ENCODE data around the gene PIGS.
"Not testable (repeated sequence)": the region's sequence is repeated elsewhere in the genome, so short reads cannot be mapped to it uniquely, and the experiment has no call there.

PIGS gene

GRCh38 chr17:28597606-28598383, 26.5 kb upstream of the PIGS start:
- ATAC-seq (ENCODE audit: low read depth) (no peak), DNase-seq (ENCODE audit: low spot score in 2 of 2) (no peak)
- Mint-ChIP-seq H3K27me3 (no peaks in the 10 kb centered on the region), H3K4me1 (peaks cover 20% of the 10 kb centered on the region), H3K4me3 (peak overlapping the region; percentile 95), H3K9me3 (no peaks in the 10 kb centered on the region), H3K27ac (peak overlapping the region; percentile 98), H3K36me3 (no peaks in the 10 kb centered on the region)

GRCh38 chr17:28592260-28592659, 20.9 kb upstream of the PIGS start:
- H3K4me1 Mint-ChIP-seq = peaks cover under 1% of the 10 kb centered on the region
- H3K9me3 Mint-ChIP-seq = no peaks in the 10 kb centered on the region
- H3K27ac Mint-ChIP-seq = no peak overlapping the region
- no peak overlapping the region for H3K4me3 Mint-ChIP-seq
- ATAC-seq (ENCODE audit: low read depth) = no peak
- DNase-seq (ENCODE audit: low spot score in 2 of 2) = no peak
- no peaks in the 10 kb centered on the region for H3K27me3 Mint-ChIP-seq
- peaks cover 2% of the 10 kb centered on the region for H3K36me3 Mint-ChIP-seq

GRCh38 chr17:28585851-28586250, 14.5 kb upstream of the PIGS start:
- DNase-seq (ENCODE audit: low spot score in 2 of 2) (no peak), ATAC-seq (ENCODE audit: low read depth) (no peak)
- no peaks in the 10 kb centered on the region for H3K4me1 Mint-ChIP-seq
- no peak overlapping the region for H3K4me3 Mint-ChIP-seq
- H3K9me3 Mint-ChIP-seq = no peaks in the 10 kb centered on the region
- H3K27ac Mint-ChIP-seq = no peak overlapping the region
- H3K36me3 Mint-ChIP-seq = peaks cover 5% of the 10 kb centered on the region
- no peaks in the 10 kb centered on the region for H3K27me3 Mint-ChIP-seq

- DNase-seq (ENCODE audit: low spot score in 2 of 2) = no peak
- Mint-ChIP-seq H3K9me3 (no peaks in the 10 kb centered on the region), H3K36me3 (peaks cover 5% of the 10 kb centered on the region), H3K4me3 (no peak overlapping the region), H3K27ac (no peak overlapping the region), H3K4me1 (no peaks in the 10 kb centered on the region), H3K27me3 (no peaks in the 10 kb centered on the region)
- no peak for ATAC-seq (ENCODE audit: low read depth)
Measured at GRCh38 chr17:28584434-28584833, 13.1 kb upstream of the PIGS start.

- H3K27me3 Mint-ChIP-seq = no peaks in the 10 kb centered on the region
- DNase-seq (ENCODE audit: low spot score in 2 of 2) = no peak
- H3K4me3 Mint-ChIP-seq = no peak overlapping the region
- H3K4me1 Mint-ChIP-seq = no peaks in the 10 kb centered on the region
- no peak overlapping the region for H3K27ac Mint-ChIP-seq
- ATAC-seq (ENCODE audit: low read depth) = no peak
- no peaks in the 10 kb centered on the region for H3K9me3 Mint-ChIP-seq
- H3K36me3 Mint-ChIP-seq = peaks cover 5% of the 10 kb centered on the region
Measured at GRCh38 chr17:28582513-28582912, 11.2 kb upstream of the PIGS start.

- Mint-ChIP-seq H3K4me1 (peaks cover 9% of the 10 kb centered on the region), H3K27ac (no peak overlapping the region), H3K36me3 (peaks cover 4% of the 10 kb centered on the region), H3K4me3 (no peak overlapping the region), H3K27me3 (no peaks in the 10 kb centered on the region), H3K9me3 (no peaks in the 10 kb centered on the region)
- DNase-seq (ENCODE audit: low spot score in 2 of 2) = no peak
- no peak for ATAC-seq (ENCODE audit: low read depth)
Measured at GRCh38 chr17:28580959-28581358, 9.6 kb upstream of the PIGS start.

GRCh38 chr17:28579526-28579925, 8.2 kb upstream of the PIGS start:
- Mint-ChIP-seq H3K36me3 (no peaks in the 10 kb centered on the region), H3K4me3 (no peak overlapping the region), H3K4me1 (peaks cover 12% of the 10 kb centered on the region), H3K27me3 (no peaks in the 10 kb centered on the region), H3K27ac (no peak overlapping the region), H3K9me3 (no peaks in the 10 kb centered on the region)
- ATAC-seq (ENCODE audit: low read depth) = no peak
- no peak for DNase-seq (ENCODE audit: low spot score in 2 of 2)

- no peak for ATAC-seq (ENCODE audit: low read depth)
- no peak overlapping the region for H3K27ac Mint-ChIP-seq
- H3K9me3 Mint-ChIP-seq = no peaks in the 10 kb centered on the region
- H3K4me1 Mint-ChIP-seq = peaks cover 12% of the 10 kb centered on the region
- DNase-seq (ENCODE audit: low spot score in 2 of 2) = no peak
- no peaks in the 10 kb centered on the region for H3K36me3 Mint-ChIP-seq
- no peaks in the 10 kb centered on the region for H3K27me3 Mint-ChIP-seq
- no peak overlapping the region for H3K4me3 Mint-ChIP-seq
Measured at GRCh38 chr17:28578246-28579195, 7.2 kb upstream of the PIGS start.

- no peaks in the 10 kb centered on the region for H3K9me3 Mint-ChIP-seq
- no peaks in the 10 kb centered on the region for H3K36me3 Mint-ChIP-seq
- H3K4me1 Mint-ChIP-seq = peaks cover 12% of the 10 kb centered on the region
- H3K27me3 Mint-ChIP-seq = no peaks in the 10 kb centered on the region
- H3K27ac Mint-ChIP-seq = no peak overlapping the region
- ATAC-seq (ENCODE audit: low read depth) (no peak), DNase-seq (ENCODE audit: low spot score in 2 of 2) (no peak)
- no peak overlapping the region for H3K4me3 Mint-ChIP-seq
Measured at GRCh38 chr17:28577466-28577824, 6.1 kb upstream of the PIGS start.

GRCh38 chr17:28576758-28577465, 5.6 kb upstream of the PIGS start, which contains the start of gene ALDOC:
TSS of gene ALDOC (minus strand) at chr17:28576895. CDS start at chr17:28575532, 1,363 bp downstream.
- H3K36me3 Mint-ChIP-seq = no peaks in the 10 kb centered on the region

GRCh38 chr17:28576016-28576415, 4.7 kb upstream of the PIGS start:
- H3K4me1 Mint-ChIP-seq = peaks cover 12% of the 10 kb centered on the region
- H3K36me3 Mint-ChIP-seq = not testable (repeated sequence)

More at GRCh38 chr17:28576758-28577465, 5.6 kb upstream of the PIGS start, which contains the start of gene ALDOC:
- Mint-ChIP-seq H3K9me3 (no peaks in the 10 kb centered on the region), H3K27me3 (no peaks in the 10 kb centered on the region), H3K27ac (peak within 1 kb of the TSS; percentile 73), H3K4me1 (peaks cover 12% of the 10 kb centered on the region), H3K4me3 (peak within 1 kb of the TSS; percentile 80)
- ATAC-seq (ENCODE audit: low read depth) (peak; percentile 99), DNase-seq (ENCODE audit: low spot score in 2 of 2) (peak; percentile 95 to 97)

GRCh38 chr17:28575126-28575795, 3.9 kb upstream of the PIGS start:
- no peak for DNase-seq (ENCODE audit: low spot score in 2 of 2)
- Mint-ChIP-seq H3K36me3 (no peaks in the 10 kb centered on the region), H3K27ac (no peak overlapping the region), H3K27me3 (no peaks in the 10 kb centered on the region), H3K9me3 (no peaks in the 10 kb centered on the region), H3K4me1 (peaks cover 17% of the 10 kb centered on the region), H3K4me3 (no peak overlapping the region)
- ATAC-seq (ENCODE audit: low read depth) = no peak

More at GRCh38 chr17:28576016-28576415, 4.7 kb upstream of the PIGS start:
- H3K27me3 Mint-ChIP-seq; DNase-seq (ENCODE audit: low spot score in 2 of 2); ATAC-seq (ENCODE audit: low read depth); H3K9me3 Mint-ChIP-seq: not testable (repeated sequence)
- peak overlapping the region; percentile 73 for H3K27ac Mint-ChIP-seq
- peak overlapping the region; percentile 80 for H3K4me3 Mint-ChIP-seq

- Mint-ChIP-seq H3K4me1 (peaks cover 23% of the 10 kb centered on the region), H3K4me3 (no peak overlapping the region), H3K9me3 (no peaks in the 10 kb centered on the region), H3K27ac (no peak overlapping the region), H3K36me3 (no peaks in the 10 kb centered on the region), H3K27me3 (no peaks in the 10 kb centered on the region)
- ATAC-seq (ENCODE audit: low read depth) (no peak), DNase-seq (ENCODE audit: low spot score in 2 of 2) (no peak)
Measured at GRCh38 chr17:28574526-28574925, 3.2 kb upstream of the PIGS start.

Measured in memory B cell (primary cell).